ENCODE results near the gene PDE3A.

Gene PDE3A

DNA sequence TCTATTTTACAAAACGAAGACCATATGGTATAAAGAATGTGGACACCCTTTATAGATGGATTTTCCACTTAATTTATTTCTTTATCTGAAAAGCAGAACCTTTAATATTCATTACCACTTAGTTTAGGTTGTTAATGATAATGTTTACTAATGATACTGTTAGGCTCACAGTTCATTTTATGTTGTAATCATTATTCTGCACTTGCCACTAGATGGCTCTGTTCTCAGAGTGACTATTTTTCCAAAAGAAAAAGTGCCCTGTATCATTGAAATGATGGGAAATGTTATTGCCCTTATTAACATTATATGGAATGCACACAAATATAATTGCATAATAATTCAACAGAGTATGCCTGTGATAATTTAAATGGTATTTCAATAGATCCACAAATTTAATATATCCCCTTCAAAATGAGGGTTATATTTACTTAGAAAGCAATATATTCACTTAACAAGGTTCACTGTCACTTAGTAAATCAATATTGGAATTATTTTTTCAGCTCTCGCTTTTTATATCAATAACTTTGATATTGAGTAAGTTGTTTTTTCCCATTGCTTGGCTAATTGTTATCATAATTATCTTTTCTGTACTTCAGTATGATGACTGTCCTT, 95.7 kb downstream of the PDE3A start:
- DNase-seq = peak; percentile 49

DNA sequence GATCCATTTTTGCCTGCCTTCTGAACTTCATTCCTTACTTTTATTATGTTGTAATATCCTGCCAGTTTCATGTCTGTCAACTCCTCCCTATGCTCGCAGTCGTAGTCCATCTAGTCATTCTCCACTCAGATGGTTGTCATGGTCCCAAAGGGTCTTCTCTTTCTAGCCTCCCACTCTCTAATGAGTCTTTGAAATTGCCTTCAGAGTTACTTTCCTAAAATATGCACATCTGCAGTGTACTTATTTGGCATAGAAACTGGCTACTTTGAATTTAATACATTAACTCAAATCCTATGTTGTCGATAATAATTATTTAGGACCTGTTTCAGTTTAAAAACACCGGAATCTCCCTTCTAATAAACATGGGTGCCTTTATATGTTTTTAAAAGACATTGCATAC, 101.0 kb downstream of the PDE3A start:
- DNase-seq = no peak

DNA sequence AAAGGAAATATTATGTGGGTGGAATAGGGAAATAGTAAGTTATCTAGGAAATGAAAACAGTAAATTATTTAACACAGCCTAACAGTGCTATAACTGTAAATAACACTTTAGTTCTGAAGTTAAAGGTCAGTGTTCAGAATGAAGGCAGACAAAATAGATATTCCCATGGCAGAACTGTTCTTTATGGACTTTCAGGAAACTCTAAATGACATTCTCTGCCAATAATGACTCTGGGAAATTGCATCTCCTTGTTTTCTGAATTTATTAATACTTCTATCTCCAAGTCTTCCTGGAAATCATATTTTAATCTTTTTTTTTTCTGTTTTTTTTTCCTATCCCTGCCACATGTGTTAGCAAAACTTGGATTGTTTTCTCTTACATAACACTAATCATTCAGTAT, 101.4 kb downstream of the PDE3A start:
- no peak for DNase-seq

DNA sequence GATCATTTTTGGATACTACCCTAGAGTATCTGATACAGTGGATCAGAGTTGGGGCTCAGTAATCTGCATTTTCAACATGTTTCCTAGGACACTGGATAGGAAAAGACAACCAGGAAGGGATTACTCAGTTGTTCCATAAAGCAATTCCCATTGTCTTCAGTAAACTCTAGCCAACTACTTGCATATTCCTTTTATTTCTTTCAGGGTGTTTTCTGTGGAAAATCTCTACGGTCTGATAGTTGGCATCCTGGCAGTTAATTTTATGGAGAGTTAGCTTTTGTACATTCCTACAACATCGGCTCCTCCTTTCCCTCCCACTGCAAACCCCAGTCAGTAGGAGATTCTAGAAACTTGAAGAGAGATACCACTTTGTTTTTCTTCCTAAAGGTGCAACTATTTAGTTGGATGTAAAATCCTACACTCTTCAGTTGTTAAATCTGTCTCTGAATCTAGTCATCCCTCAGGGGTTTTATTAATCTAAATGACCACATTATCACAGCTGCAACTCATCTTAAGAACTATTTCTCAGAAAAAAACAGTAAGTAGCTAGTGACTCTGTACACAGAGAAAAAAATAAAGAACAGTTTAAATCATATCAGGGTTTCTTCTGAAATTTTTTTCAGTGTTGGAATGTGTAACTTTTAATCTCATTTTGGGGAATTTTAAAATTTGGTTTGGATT, 103.9 kb downstream of the PDE3A start:
- no peak for DNase-seq

GRCh38 chr12:20473133-20473532, 104.8 kb downstream of the PDE3A start:
- DNase-seq = no peak

DNA sequence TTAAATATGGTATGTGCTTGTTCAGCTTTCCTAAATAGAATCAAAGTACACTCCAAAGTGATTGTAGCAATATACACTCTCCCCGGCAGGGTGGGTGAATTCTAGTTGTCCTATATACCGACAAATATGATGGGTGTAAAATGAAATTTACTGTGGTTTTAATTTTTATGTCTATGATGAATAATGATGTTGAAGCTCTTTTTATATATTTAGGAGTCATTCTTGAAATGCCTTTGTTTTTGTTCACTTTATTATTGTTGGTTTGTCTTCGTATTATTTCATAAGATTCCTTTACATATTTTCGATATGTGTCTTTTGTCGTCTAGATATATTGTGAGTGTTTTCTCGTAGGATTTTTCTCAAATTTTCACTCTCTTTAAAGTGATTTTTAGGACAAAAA, 105.7 kb downstream of the PDE3A start:
- DNase-seq = no peak

DNA sequence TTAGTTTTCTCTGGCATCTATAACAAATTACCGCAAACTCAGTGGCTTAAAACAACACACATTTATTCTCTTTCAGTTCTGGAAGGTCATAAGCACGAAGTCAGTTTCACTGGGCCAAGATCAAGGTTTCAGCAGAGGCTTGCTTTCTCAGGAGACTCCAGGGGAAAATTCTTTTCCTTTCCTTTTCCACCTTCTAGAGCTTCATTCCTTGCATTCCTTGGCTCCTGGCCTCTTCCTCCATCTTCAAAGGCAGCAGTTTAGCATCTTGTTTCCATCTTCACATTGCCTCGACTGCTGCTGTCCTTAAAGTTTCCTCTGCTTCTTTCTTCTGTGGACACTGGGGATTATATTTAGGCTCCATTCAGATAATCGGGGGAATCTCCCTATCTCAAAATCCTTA, 106.1 kb downstream of the PDE3A start:
- no peak for DNase-seq

- no peak for DNase-seq
Observed at GRCh38 chr12:20475542-20475941, 107.2 kb downstream of the PDE3A start.

- no peak for DNase-seq
Observed at GRCh38 chr12:20476551-20476950, 108.2 kb downstream of the PDE3A start.

DNA sequence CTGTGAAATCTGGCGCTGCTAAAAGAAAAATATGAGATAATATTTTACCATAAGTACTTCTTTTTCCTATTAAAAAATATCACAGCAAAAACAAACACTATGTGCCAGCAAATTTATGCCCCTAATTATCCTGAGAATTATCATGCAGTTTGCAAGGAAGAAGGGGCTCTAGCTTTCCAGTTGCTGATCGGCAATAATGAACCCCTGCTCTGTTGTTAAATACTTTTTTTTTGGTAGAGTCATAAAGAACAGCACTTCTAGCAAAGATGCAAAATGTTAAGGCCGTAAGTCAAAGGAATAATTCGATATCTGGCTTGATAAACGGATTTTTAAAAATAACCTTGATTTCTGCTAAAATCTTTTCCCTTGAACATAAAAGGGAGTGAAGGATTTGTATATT, 108.9 kb downstream of the PDE3A start:
- no peak for DNase-seq

DNA sequence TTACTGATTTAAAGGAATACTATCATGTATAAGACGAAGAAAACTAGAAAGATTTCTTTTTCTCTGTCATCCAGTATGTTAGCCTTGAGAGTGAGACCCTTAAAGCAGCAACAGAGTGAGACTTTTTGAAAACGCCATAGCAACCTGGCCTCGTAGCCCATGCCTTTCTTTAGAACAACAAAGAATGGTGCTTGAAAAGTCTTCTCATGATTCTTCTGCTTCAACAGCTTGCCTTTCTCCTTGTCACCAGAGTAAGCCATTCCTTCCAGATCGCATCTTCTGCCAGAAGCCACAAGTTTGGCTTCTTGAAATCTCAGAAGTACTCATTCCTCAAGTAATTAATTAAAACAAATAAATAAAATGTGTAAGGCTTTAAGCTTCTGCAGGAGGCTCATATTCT, 109.3 kb downstream of the PDE3A start:
- no peak for DNase-seq

DNA sequence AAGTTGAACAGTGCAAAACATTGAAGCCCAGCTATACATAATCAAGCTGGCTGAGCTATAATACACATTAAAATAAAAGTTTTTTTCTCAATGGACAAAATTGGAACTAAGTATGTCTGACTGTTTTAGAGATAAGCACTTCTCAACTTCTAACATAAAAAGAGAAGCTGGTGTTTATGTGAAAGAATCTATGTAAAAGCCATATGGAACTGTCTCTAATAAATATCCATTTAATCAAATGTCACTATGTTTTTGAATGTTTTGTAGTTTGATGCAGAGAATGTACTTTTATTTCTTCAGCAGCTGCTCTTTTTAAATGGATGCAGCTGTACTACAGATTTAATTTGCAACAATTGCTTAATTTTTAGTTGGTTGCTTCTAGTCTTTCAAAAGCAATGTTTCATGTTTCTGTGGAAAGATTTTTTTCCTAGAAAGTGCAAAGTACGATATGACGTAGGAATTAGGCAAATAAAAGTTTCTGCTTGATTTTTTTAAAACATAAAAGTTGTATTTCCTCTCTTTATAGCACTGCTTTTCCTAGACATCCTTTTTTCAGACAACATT, 114.2 kb downstream of the PDE3A start:
- DNase-seq = no peak

- DNase-seq = no peak
Observed at GRCh38 chr12:20483776-20484175, 115.4 kb downstream of the PDE3A start.

DNA sequence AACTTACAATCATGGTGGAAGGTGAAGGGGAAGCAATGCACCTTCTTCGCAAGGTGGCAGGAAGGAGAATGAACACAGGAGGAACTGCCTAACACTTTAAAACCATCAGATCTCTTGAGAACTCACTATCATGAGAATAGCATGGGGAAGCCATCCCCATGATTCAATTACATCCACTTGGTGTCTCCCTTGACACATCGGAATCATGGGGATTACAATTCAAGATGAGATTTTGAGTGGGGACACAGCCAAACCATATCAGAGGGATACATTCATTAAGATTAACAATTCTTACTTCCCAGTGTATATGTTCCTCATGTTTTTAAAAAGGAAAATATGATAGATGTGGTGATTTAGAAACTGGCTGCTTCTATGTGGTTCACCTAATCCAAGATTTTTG, 117.9 kb downstream of the PDE3A start:
- no peak for DNase-seq

- no peak for DNase-seq
Observed at GRCh38 chr12:20487519-20487918, 119.2 kb downstream of the PDE3A start.

GRCh38 chr12:20489645-20490044, 121.3 kb downstream of the PDE3A start:
- DNase-seq = no peak

- DNase-seq = no peak
Observed at GRCh38 chr12:20490213-20490612, 121.9 kb downstream of the PDE3A start.

DNA sequence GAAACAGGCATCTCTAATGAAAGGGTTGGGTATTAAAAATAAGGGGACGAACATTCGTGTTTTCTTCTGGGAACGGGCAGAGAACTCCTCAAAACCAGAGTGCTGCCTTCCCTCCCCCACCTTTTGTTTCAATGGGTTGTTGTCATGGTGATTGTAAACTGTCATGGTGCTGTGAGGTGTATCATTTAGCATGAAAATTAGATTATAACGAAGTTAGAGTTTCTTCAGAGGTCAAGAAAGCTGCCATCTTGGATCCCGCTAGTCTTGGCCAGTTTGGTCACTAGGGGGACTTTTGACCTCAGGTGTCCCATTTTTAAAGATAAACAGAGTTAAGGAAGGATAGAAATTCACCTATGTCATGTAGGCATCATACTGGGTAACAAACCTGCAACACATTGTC, 123.0 kb downstream of the PDE3A start:
- DNase-seq = no peak

- no peak for DNase-seq
Observed at GRCh38 chr12:20492251-20492760, 124.0 kb downstream of the PDE3A start.

DNA sequence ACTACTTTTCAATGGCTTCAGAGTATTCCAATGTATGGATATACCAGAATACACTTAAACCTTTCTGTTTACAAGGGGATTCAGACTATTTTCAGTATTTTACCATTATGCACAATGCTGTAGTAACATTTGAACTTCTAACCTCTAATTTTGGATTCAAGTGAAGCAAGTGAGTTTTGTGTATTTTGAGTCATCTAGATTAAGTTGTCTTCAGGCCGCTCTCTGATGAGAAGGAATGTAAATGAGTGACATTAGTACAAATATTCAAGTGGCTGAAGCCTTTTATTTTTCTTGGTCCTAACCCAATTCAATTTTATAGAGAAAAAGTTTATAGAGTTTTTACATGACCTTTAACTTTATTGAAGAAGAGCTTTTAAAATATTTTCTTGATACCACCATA, 125.6 kb downstream of the PDE3A start:
- DNase-seq = no peak

DNA sequence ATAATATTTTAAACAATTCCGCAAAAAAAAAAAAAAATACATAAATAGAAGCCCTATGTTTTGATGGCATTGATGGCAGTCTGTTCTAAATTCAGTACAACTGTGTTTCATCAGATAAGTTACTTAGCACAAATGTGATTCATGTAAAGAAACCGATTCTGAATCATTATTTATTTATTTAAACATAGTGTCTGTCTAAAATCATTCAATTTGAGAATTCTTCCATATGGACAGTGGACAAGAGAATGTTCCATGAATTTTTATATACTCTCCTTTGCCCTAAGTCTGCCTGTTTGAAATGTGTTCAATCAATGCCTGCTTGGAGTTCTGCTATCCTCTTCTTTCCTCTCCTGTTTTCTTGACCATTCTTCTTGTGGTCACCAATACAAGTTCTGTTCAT, 126.5 kb downstream of the PDE3A start:
- DNase-seq = no peak

DNA sequence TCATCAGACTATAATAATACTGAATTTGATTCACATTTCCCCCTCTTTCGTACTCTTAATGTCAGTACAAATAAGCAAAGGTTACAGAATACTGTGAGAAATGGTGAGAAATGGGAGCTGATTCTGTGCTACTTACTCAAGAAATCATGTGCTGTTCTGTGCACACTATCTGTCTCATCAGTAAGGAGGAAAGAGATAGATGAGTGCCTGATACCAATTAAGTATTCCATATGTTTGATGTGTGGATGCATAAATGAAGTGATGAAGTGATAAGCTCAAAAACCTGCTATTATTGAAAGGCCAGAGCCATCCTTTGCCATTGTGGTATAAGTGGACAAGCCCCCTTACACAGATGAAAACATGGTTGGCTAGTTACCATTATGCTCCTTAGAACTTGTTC, 127.7 kb downstream of the PDE3A start:
- no peak for DNase-seq

DNA sequence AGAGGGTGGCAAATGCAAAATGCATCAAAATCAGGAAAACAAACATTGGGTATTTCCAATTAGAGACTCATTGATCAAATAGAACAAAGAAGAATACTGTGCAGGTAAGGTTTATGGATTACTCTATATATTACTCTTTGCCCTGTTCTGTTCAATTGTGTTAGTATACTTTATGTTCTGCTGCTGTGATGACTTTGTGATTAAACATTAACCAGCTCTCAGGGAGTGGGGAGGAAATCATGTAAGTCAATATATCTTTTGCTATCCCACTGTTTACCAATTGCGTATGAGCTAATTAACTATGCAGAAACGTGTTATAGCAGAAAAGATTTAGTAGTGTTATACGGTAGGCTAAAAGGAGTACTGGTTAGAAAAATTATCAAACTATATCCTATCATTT, 129.4 kb downstream of the PDE3A start:
- no peak for DNase-seq

GRCh38 chr12:20501958-20502357, 133.6 kb downstream of the PDE3A start:
- DNase-seq = no peak

- DNase-seq = no peak
Observed at GRCh38 chr12:20503858-20504257, 135.5 kb downstream of the PDE3A start.

All from NCI-H1694 treated with DMSO at 0.1 percent for 48 hours (cell line).